Stimulated activated naive B cell treated with anti-CD40 and anti-IgM and Interleukin-4, amounts not matched to agents 10 μg/mL and 1 μg/mL and 100 μg/mL, for 72 hours (primary cell): ENCODE measurements around the gene OR2Y1.
"Not testable (repeated sequence)": the region's sequence is repeated elsewhere in the genome, so short reads cannot be mapped to it uniquely, and the experiment has no call there.

Source experiments
- ATAC-seq, 2 donors: fragments of 150-1000 bp; cut with Tn5 transposase; replicated peaks; 2 replicates each; pipeline ENCODE4 v1.10.0; 2021; ENCODE audit warnings: moderate library complexity in 1 of 2
- DNase-seq: peaks from one replicate; pipeline ENCODE4 v3.0.0; 2021
- H3K27ac Mint-ChIP-seq: one replicate; pipeline ENCODE4 v1.8.0; 2022; ENCODE audit warnings: mild to moderate bottlenecking, mixed read lengths
- H3K27me3 Mint-ChIP-seq, 2 donors: one replicate each; pipeline ENCODE4 v1.8.0; 2022; ENCODE audit warnings: mixed read lengths in 2 of 2
- H3K36me3 Mint-ChIP-seq, 2 donors: one replicate each; pipeline ENCODE4 v1.8.0; 2022; ENCODE audit warnings: mixed read lengths in 2 of 2, mild to moderate bottlenecking in 1 of 2
- H3K4me1 Mint-ChIP-seq, 2 donors: one replicate each; pipeline ENCODE4 v1.8.0; 2022; ENCODE audit warnings: mixed read lengths in 2 of 2, mild to moderate bottlenecking in 1 of 2
- H3K4me3 Mint-ChIP-seq, 2 donors: one replicate each; pipeline ENCODE4 v1.8.0; 2022; ENCODE audit warnings: mild to moderate bottlenecking in 2 of 2, mixed read lengths in 2 of 2, moderate library complexity in 1 of 2
- H3K9me3 Mint-ChIP-seq, 2 donors: one replicate each; pipeline ENCODE4 v1.8.0; 2022; ENCODE audit warnings: mixed read lengths in 2 of 2, mild to moderate bottlenecking in 1 of 2

The OR2Y1 gene

DNA sequence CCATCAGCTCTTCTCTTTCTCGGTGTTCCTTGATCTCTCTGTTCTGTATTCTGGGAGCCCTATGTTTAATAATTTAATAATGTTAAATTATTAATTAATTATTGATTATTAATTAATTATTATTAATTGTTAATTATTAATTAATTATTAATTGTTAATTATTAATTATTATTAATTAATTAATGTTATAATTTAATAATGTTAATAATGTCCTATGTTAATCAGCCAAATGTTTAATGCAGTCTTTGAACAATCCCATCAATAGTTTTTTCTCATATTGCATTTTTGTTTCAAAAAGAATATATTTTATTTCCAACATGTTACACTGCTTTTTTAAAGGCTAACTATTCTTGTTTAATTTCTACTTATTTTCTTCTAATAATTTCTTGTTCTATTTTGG lies 36.5 kb upstream of the OR2Y1 start:
- Mint-ChIP-seq H3K9me3 (peaks cover 9% of the 10 kb centered on the region in 2 donors), H3K4me3 (no peak overlapping the region), H3K27ac (no peak overlapping the region), H3K27me3 (peaks cover 5 to 16% of the 10 kb centered on the region in 2 donors), H3K4me1 (no peaks in the 10 kb centered on the region), H3K36me3 (peaks cover 2 to 14% of the 10 kb centered on the region in 2 donors)
- no peak for ATAC-seq
- no peak for DNase-seq

GRCh38 chr5:180775624-180776023 lies 35.8 kb upstream of the OR2Y1 start:
- no peak overlapping the region for H3K27ac Mint-ChIP-seq

GRCh38 chr5:180771839-180772238 lies 32.0 kb upstream of the OR2Y1 start:
- Mint-ChIP-seq H3K9me3 (peaks cover 9 to 15% of the 10 kb centered on the region in 2 donors), H3K27ac (no peak overlapping the region), H3K4me3 (no peak overlapping the region), H3K4me1 (no peaks in the 10 kb centered on the region), H3K36me3 (peaks cover 2 to 8% of the 10 kb centered on the region in 2 donors), H3K27me3 (peaks cover 14 to 16% of the 10 kb centered on the region in 2 donors)
- ATAC-seq = no peak
- no peak for DNase-seq

More at GRCh38 chr5:180775624-180776023, 35.8 kb upstream of the OR2Y1 start:
- no peak overlapping the region for H3K4me3 Mint-ChIP-seq
- no peak for ATAC-seq
- H3K27me3 Mint-ChIP-seq = peaks cover 5 to 16% of the 10 kb centered on the region in 2 donors
- no peaks in the 10 kb centered on the region for H3K4me1 Mint-ChIP-seq
- H3K9me3 Mint-ChIP-seq = peaks cover 9% of the 10 kb centered on the region in 2 donors
- DNase-seq = no peak
- H3K36me3 Mint-ChIP-seq = peaks cover 2 to 12% of the 10 kb centered on the region in 2 donors

DNA sequence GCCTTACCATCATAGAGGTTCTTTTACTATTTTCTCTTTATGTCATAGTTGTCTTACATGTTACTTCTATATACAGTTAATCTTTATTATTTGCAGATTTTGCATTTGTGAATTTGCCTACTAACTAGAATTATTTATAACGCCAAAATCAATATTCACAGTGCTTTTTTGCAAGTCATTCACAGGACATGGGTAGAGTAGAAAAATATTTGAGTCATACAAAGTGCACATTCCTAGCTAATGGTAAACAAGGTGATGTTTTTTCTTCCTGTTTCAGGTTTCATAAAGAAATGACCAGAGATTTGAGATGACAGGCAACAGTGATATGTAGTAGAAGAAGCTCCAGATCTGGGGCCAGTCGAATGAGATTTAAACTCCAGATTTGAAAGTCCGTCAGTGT lies 30.0 kb upstream of the OR2Y1 start:
- H3K4me3 Mint-ChIP-seq = no peak overlapping the region
- ATAC-seq (no peak), DNase-seq (no peak)
- peaks cover 24 to 29% of the 10 kb centered on the region in 2 donors for H3K27me3 Mint-ChIP-seq
- peaks cover 13 to 18% of the 10 kb centered on the region in 2 donors for H3K9me3 Mint-ChIP-seq
- no peaks in the 10 kb centered on the region for H3K4me1 Mint-ChIP-seq
- H3K36me3 Mint-ChIP-seq = peaks cover 2 to 8% of the 10 kb centered on the region in 2 donors
- no peak overlapping the region for H3K27ac Mint-ChIP-seq

DNA sequence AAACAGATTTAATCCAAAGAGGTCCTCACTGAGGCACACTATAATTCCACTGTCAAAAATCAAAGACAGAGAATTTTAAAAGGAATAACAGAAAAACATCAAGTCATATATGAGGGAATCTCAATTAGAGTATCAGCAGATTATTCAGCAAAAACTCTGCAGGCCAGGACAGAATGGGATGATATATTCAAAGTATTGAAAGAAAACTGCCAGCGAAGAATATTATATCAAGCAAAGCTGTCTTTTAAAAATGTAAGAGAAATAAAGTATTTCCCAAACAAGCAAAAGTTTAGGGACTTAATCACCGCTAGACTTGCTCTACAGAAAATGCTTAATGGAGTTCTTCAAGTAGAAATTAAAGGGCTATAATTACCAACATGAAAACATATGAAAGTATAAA lies 15.7 kb upstream of the OR2Y1 start:
- Mint-ChIP-seq H3K9me3 (peaks cover 14 to 16% of the 10 kb centered on the region in 2 donors), H3K4me3 (no peak overlapping the region), H3K27ac (no peak overlapping the region), H3K36me3 (peaks cover 0 to 3% of the 10 kb centered on the region in 2 donors), H3K4me1 (no peaks in the 10 kb centered on the region), H3K27me3 (peaks cover 16 to 29% of the 10 kb centered on the region in 2 donors)
- ATAC-seq (no peak), DNase-seq (no peak)

DNA sequence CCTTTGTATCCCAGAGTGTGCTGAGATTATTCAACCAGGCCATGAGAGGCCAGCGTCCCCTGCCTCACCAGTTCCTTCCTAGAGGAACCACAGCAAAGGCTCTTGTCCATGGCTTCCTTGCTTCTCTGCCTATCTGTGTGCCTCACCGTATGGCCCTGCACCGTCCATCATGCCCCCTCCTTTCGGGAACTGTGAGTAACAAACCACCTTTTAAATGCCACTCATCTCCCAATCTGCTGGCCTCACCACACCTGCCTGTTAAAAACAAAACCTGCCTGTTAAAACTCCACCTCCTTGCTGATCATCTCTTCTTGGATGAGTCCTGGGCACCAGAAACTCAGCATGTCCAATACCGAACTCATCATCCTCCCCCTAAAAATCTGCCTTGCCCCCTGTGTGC lies 4.4 kb upstream of the OR2Y1 start:
- Mint-ChIP-seq H3K36me3 (no peaks in the 10 kb centered on the region), H3K4me3 (no peak overlapping the region), H3K9me3 (no peaks in the 10 kb centered on the region), H3K4me1 (no peaks in the 10 kb centered on the region), H3K27ac (no peak overlapping the region), H3K27me3 (peaks cover 13 to 20% of the 10 kb centered on the region in 2 donors)
- no peak for DNase-seq
- no peak for ATAC-seq

DNA sequence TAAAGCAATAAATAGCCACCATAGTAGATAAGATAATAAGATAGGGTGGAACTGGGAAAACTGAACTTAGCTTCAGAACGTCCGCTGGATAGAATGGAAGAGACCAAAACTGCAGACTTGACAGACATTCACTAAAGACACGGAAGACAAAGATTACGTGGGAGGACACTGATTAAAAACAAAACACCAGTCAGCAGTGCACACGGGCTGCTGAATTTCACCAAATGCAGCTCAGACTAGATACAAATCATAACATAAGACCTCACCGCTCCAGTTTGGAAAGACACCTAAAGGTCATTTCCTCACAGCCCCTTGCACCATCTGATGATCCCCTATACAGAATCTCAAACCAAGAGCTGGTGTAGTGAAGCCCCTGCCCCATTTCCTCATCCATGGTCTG lies 2.9 kb upstream of the OR2Y1 start:
- no peaks in the 10 kb centered on the region for H3K36me3 Mint-ChIP-seq
- ATAC-seq (no peak), DNase-seq (no peak)
- H3K27ac Mint-ChIP-seq = no peak overlapping the region
- H3K4me1 Mint-ChIP-seq = peaks cover 0 to 5% of the 10 kb centered on the region in 2 donors
- no peak overlapping the region for H3K4me3 Mint-ChIP-seq
- peaks cover 23 to 28% of the 10 kb centered on the region in 2 donors for H3K27me3 Mint-ChIP-seq
- H3K9me3 Mint-ChIP-seq = no peaks in the 10 kb centered on the region

GRCh38 chr5:180740953-180741352 lies 1.1 kb upstream of the OR2Y1 start:
- H3K4me1 Mint-ChIP-seq, DNase-seq, H3K4me3 Mint-ChIP-seq, H3K36me3 Mint-ChIP-seq, ATAC-seq, H3K9me3 Mint-ChIP-seq, H3K27ac Mint-ChIP-seq: not testable (repeated sequence)
- H3K27me3 Mint-ChIP-seq = peaks cover 26 to 29% of the 10 kb centered on the region in 2 donors

DNA sequence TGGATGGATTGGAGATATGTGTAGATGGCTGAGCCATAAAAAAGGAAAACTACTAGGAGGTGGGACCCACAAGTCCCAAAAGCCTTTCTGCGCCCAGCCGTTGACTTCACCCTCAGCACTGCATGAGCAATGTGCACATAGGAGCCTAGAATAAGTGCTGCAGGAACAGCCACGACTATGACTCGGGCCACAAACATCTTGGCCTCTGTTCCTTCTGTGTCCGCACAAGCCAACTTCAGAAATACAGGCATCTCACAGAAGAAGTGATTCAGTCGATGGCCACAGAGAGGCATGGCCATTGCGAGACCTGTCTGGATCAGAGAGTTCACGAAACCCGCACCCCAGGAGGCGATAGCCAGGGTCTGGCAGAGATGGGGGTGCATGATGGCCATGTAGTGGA lies 587 bp downstream of the OR2Y1 start:
- Mint-ChIP-seq H3K27me3 (peaks cover 32 to 39% of the 10 kb centered on the region in 2 donors), H3K4me1 (peaks cover 0 to 6% of the 10 kb centered on the region in 2 donors), H3K27ac (no peak overlapping the region), H3K9me3 (no peaks in the 10 kb centered on the region), H3K4me3 (no peak overlapping the region), H3K36me3 (no peaks in the 10 kb centered on the region)
- ATAC-seq (no peak), DNase-seq (no peak)

DNA sequence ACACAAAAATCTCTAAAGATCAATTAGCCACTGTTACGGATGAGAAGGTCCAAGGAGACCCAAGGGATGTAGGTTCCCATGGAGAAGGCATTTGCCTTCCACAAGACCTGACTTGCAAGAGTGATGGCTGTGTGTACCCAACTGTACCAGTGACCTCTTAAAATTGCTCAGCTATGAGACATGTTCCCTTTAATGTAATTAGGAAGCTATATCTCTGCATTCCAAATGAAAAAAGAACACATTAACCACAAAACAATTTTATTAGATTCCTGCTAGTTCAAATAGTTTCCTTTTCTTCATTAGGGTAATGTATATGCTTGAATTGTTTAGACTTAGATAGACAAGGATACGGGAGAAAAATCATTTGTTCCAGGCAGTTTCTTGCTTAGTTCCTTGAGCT lies 3.3 kb downstream of the OR2Y1 start:
- DNase-seq (no peak), ATAC-seq (no peak)
- H3K4me1 Mint-ChIP-seq = peaks cover 0 to 6% of the 10 kb centered on the region in 2 donors
- no peak overlapping the region for H3K27ac Mint-ChIP-seq
- peaks cover 34 to 39% of the 10 kb centered on the region in 2 donors for H3K27me3 Mint-ChIP-seq
- no peak overlapping the region for H3K4me3 Mint-ChIP-seq
- H3K9me3 Mint-ChIP-seq = no peaks in the 10 kb centered on the region
- no peaks in the 10 kb centered on the region for H3K36me3 Mint-ChIP-seq

GRCh38 chr5:180724944-180725343 lies 14.9 kb downstream of the OR2Y1 start:
- no peak overlapping the region for H3K4me3 Mint-ChIP-seq
- H3K36me3 Mint-ChIP-seq = no peaks in the 10 kb centered on the region
- H3K9me3 Mint-ChIP-seq = no peaks in the 10 kb centered on the region
- ATAC-seq (no peak), DNase-seq (no peak)
- peaks cover 0 to 4% of the 10 kb centered on the region in 2 donors for H3K4me1 Mint-ChIP-seq
- no peak overlapping the region for H3K27ac Mint-ChIP-seq
- peaks cover 40 to 45% of the 10 kb centered on the region in 2 donors for H3K27me3 Mint-ChIP-seq

DNA sequence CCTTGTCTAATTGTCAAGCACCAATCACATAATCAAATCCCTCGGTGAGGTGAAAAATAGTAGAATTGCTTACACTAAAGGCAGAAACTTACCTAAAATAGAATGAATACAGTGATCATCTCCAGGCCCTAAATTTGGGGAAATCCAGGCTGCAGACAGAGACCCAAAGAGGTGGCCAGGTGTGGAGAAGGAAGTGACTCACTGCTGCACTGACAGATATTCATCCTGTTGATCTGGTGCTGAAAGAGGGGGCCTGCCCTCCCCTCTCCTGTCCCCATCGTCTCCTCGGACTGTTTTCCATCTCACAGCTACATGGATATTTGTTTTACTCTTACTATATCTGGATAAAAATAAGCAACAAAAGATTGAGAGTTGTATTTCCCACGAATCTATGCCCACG lies 15.9 kb downstream of the OR2Y1 start:
- Mint-ChIP-seq H3K36me3 (no peaks in the 10 kb centered on the region), H3K4me1 (peaks cover 0 to 4% of the 10 kb centered on the region in 2 donors), H3K4me3 (no peak overlapping the region), H3K9me3 (no peaks in the 10 kb centered on the region), H3K27ac (no peak overlapping the region), H3K27me3 (peaks cover 40 to 45% of the 10 kb centered on the region in 2 donors)
- ATAC-seq (no peak), DNase-seq (no peak)

DNA sequence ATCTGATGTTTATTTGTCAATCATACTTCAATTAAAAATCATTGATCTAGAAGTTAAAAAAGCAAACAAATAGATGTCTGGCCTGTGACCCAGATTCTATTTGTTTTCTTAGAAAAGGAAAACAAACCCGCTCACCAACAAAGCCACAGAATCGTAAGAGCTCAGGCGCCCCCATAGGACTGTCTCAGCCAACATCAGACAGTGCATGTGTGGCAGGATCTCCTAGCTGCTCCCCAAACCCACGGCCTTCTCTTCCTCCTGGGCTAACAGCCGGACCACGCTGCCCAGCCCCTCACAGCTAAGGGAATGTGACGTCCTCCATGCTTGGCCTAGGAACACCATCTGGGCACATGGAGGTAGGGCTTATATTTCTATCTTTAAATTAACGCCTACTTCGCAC lies 19.4 kb downstream of the OR2Y1 start:
- peaks cover 39 to 40% of the 10 kb centered on the region in 2 donors for H3K27me3 Mint-ChIP-seq
- peaks cover 0 to 4% of the 10 kb centered on the region in 2 donors for H3K4me1 Mint-ChIP-seq
- H3K9me3 Mint-ChIP-seq = no peaks in the 10 kb centered on the region
- no peaks in the 10 kb centered on the region for H3K36me3 Mint-ChIP-seq
- ATAC-seq (no peak), DNase-seq (no peak)
- H3K27ac Mint-ChIP-seq = no peak overlapping the region
- no peak overlapping the region for H3K4me3 Mint-ChIP-seq

DNA sequence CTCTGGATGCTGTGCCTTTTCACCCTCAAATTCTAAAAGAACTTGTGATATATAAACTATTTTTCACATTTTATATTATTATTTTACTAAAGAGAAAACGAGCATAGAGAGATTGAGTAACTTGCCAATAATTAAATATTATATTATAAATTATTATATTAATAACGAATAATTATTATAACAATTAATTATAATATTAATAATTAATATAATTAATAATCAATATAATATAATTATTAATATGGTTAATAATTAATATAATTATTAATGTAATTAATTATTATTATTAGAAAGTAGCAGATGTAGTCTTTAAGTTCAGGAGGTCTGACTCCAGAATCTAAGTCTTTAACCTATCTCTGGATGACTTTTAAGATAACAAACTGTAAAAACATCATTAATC lies 20.1 kb downstream of the OR2Y1 start:
- H3K4me1 Mint-ChIP-seq = peaks cover 0 to 4% of the 10 kb centered on the region in 2 donors
- ATAC-seq (no peak), DNase-seq (no peak)
- no peaks in the 10 kb centered on the region for H3K9me3 Mint-ChIP-seq
- H3K27me3 Mint-ChIP-seq = peaks cover 40 to 41% of the 10 kb centered on the region in 2 donors
- H3K27ac Mint-ChIP-seq = no peak overlapping the region
- no peaks in the 10 kb centered on the region for H3K36me3 Mint-ChIP-seq
- no peak overlapping the region for H3K4me3 Mint-ChIP-seq

- Mint-ChIP-seq H3K36me3 (no peaks in the 10 kb centered on the region), H3K27me3 (peaks cover 44 to 46% of the 10 kb centered on the region in 2 donors), H3K4me1 (peaks cover 0 to 2% of the 10 kb centered on the region in 2 donors), H3K4me3 (no peak overlapping the region), H3K9me3 (peaks cover 0 to 3% of the 10 kb centered on the region in 2 donors), H3K27ac (no peak overlapping the region)
- no peak for DNase-seq
- ATAC-seq = no peak
Observed at GRCh38 chr5:180718810-180719453, 20.9 kb downstream of the OR2Y1 start.
